Measurements from ENCODE around the gene DBT.
"Not testable (repeated sequence)": the region's sequence is repeated elsewhere in the genome, so short reads cannot be mapped to it uniquely, and the experiment has no call there.

The DBT gene

DNA sequence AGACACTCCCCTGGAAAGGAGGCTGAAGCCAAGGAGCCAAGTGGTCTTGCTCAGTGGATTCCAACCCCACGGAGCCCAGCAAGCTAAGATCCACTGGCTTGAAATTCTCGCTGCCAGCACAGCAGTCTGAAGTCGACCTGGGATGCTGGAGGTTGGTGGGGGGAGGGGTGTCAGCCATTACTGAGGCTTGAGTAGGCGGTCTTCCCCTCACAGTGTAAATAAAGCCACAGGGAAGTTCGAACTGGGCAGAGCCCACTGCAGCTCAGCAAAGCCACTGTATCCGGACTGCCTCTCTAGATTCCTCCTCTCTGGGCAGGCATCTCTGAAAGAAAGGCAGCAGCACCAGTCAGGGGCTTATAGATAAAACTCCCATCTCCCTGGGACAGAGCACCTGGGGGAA lies 49.6 kb downstream of the DBT start:
- not testable (repeated sequence) for H3K4me3 ChIP-seq (ENCODE audit: low read length); H3K27ac ChIP-seq (ENCODE audit: low read length); DNase-seq

DNA sequence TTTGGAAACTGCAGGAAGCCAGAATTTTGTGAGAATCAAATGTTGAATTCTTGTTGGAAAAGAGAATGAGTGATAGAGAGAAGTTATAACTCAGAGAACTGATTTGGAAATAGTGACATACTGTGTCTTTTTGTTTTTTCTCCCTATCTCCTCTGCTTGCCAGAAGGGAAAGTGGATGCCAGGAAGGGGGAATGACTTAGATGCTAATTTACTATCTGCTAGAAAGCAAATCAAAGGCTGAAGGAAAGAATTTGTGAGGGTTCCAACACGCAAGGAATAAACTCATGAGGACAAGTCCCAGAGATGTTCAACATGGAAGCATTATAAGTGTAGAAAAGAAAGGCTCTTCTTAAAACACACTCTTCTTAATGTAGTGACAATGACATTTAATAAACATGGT lies 51.0 kb downstream of the DBT start:
- Histone ChIP-seq H3K27ac (ENCODE audit: low read length) (no peak overlapping the region), H3K4me2 (ENCODE audit: low read depth, low read length) (no peak overlapping the region), H3K9me2 (replicated peaks; ENCODE audit: insufficient read depth, low read length) (no peaks in the 10 kb centered on the region), H3K27me3 (replicated peaks; ENCODE audit: insufficient read depth, low read length) (no peaks in the 10 kb centered on the region), H2AFZ (ENCODE audit: low read length) (no peak overlapping the region), H3K79me2 (ENCODE audit: low read length) (no peaks in the 10 kb centered on the region), H4K20me1 (ENCODE audit: insufficient read depth, low read length) (no peaks in the 10 kb centered on the region), H3K4me3 (ENCODE audit: low read length) (no peak overlapping the region), H3F3A (ENCODE audit: insufficient read depth, low read length) (no peaks in the 10 kb centered on the region), H3K4me1 (ENCODE audit: low read length) (no peaks in the 10 kb centered on the region), H3K36me3 (replicated peaks; ENCODE audit: insufficient read depth, low read length) (no peaks in the 10 kb centered on the region), H3K9ac (ENCODE audit: low read length) (no peak overlapping the region), H3K9me3 (replicated peaks; ENCODE audit: insufficient read depth, low read length) (no peaks in the 10 kb centered on the region)
- no peak for DNase-seq
- TF ChIP-seq, protein P1, sequence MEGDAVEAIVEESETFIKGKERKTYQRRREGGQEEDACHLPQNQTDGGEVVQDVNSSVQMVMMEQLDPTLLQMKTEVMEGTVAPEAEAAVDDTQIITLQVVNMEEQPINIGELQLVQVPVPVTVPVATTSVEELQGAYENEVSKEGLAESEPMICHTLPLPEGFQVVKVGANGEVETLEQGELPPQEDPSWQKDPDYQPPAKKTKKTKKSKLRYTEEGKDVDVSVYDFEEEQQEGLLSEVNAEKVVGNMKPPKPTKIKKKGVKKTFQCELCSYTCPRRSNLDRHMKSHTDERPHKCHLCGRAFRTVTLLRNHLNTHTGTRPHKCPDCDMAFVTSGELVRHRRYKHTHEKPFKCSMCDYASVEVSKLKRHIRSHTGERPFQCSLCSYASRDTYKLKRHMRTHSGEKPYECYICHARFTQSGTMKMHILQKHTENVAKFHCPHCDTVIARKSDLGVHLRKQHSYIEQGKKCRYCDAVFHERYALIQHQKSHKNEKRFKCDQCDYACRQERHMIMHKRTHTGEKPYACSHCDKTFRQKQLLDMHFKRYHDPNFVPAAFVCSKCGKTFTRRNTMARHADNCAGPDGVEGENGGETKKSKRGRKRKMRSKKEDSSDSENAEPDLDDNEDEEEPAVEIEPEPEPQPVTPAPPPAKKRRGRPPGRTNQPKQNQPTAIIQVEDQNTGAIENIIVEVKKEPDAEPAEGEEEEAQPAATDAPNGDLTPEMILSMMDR (IDR thresholded peaks at IDR 0.05; ENCODE audit: low read length), result no peak
- no peak for TF ChIP-seq EZH2phosphoT487 (IDR thresholded peaks at IDR 0.05; ENCODE audit: low read length)
- TF ChIP-seq EZH2 (optimal IDR thresholded peaks at IDR 0.05; ENCODE audit: low read depth, low read length), result no peak

More for the DNA sequence above, 49.6 kb downstream of the DBT start:
- not testable (repeated sequence) for H3K9me2 ChIP-seq (replicated peaks; ENCODE audit: insufficient read depth, low read length); H3K79me2 ChIP-seq (ENCODE audit: low read length); H3K4me2 ChIP-seq (ENCODE audit: low read depth, low read length); H3K4me1 ChIP-seq (ENCODE audit: low read length); H3K27me3 ChIP-seq (replicated peaks; ENCODE audit: insufficient read depth, low read length); H3K9ac ChIP-seq (ENCODE audit: low read length); H3K36me3 ChIP-seq (replicated peaks; ENCODE audit: insufficient read depth, low read length); H4K20me1 ChIP-seq (ENCODE audit: insufficient read depth, low read length); H3F3A ChIP-seq (ENCODE audit: insufficient read depth, low read length); H3K9me3 ChIP-seq (replicated peaks; ENCODE audit: insufficient read depth, low read length); H2AFZ ChIP-seq (ENCODE audit: low read length)

DNA sequence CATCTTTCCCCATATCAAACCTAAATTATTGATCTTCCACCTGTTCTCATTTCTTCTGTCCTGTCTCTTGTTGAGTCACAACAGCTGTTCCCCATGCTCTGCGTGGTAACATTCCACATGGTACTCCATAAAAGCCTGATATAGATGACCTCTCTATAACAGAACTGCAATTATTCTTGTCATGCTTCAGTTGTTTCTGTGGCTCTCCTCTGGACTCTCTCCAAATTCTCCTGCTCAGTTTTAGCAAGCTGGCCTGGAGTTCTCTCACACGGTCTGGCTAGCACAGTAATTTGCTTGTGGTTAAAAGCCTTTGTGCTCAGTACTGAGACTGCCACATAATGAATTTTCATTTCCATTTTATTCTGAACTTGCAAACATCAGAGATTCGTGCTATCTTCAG lies 61.0 kb downstream of the DBT start:
- no peaks in the 10 kb centered on the region for H4K20me1 ChIP-seq (ENCODE audit: insufficient read depth, low read length)
- H3F3A ChIP-seq (ENCODE audit: insufficient read depth, low read length), result no peaks in the 10 kb centered on the region
- TF ChIP-seq, protein P1 (IDR thresholded peaks at IDR 0.05; ENCODE audit: low read length), result no peak
- TF ChIP-seq EZH2 (optimal IDR thresholded peaks at IDR 0.05; ENCODE audit: low read depth, low read length) (no peak), EZH2phosphoT487 (IDR thresholded peaks at IDR 0.05; ENCODE audit: low read length) (no peak)
- H3K79me2 ChIP-seq (ENCODE audit: low read length), result no peaks in the 10 kb centered on the region
- peak; percentile 8 for DNase-seq
- no peak overlapping the region for H3K4me3 ChIP-seq (ENCODE audit: low read length)
- H3K27me3 ChIP-seq (replicated peaks; ENCODE audit: insufficient read depth, low read length), result no peaks in the 10 kb centered on the region
- H3K9ac ChIP-seq (ENCODE audit: low read length), result no peak overlapping the region
- H3K4me1 ChIP-seq (ENCODE audit: low read length), result no peaks in the 10 kb centered on the region
- no peaks in the 10 kb centered on the region for H3K36me3 ChIP-seq (replicated peaks; ENCODE audit: insufficient read depth, low read length)
- no peaks in the 10 kb centered on the region for H3K9me3 ChIP-seq (replicated peaks; ENCODE audit: insufficient read depth, low read length)
- no peak overlapping the region for H3K4me2 ChIP-seq (ENCODE audit: low read depth, low read length)
- H2AFZ ChIP-seq (ENCODE audit: low read length), result no peak overlapping the region
- no peaks in the 10 kb centered on the region for H3K9me2 ChIP-seq (replicated peaks; ENCODE audit: insufficient read depth, low read length)
- no peak overlapping the region for H3K27ac ChIP-seq (ENCODE audit: low read length)

DNA sequence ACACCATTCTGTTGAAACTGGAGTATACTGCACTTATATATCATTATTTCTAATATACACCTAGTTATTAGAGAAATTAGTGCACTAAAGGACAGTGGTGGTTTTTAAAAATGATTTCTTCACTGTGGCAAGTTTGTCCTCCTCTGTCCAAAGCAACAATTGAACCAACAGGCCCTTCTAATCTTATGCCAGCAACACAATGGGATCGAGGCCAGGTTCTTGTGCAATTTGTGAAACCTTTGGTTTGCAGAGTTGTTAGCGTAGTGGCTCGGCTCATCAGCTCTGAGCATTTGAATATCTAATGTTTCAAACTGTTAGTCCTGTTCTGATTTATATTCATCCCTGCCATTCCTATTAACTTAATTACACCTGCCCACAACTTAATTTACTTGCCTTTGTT lies 61.7 kb downstream of the DBT start:
- Histone ChIP-seq H3K4me2 (ENCODE audit: low read depth, low read length) (no peak overlapping the region), H3F3A (ENCODE audit: insufficient read depth, low read length) (no peaks in the 10 kb centered on the region), H3K9ac (ENCODE audit: low read length) (no peak overlapping the region), H4K20me1 (ENCODE audit: insufficient read depth, low read length) (no peaks in the 10 kb centered on the region), H3K4me1 (ENCODE audit: low read length) (no peaks in the 10 kb centered on the region), H3K9me3 (replicated peaks; ENCODE audit: insufficient read depth, low read length) (no peaks in the 10 kb centered on the region), H3K36me3 (replicated peaks; ENCODE audit: insufficient read depth, low read length) (no peaks in the 10 kb centered on the region), H2AFZ (ENCODE audit: low read length) (no peak overlapping the region), H3K27ac (ENCODE audit: low read length) (no peak overlapping the region), H3K27me3 (replicated peaks; ENCODE audit: insufficient read depth, low read length) (no peaks in the 10 kb centered on the region), H3K79me2 (ENCODE audit: low read length) (no peaks in the 10 kb centered on the region), H3K4me3 (ENCODE audit: low read length) (no peak overlapping the region), H3K9me2 (replicated peaks; ENCODE audit: insufficient read depth, low read length) (no peaks in the 10 kb centered on the region)
- TF ChIP-seq EZH2 (optimal IDR thresholded peaks at IDR 0.05; ENCODE audit: low read depth, low read length), result no peak
- TF ChIP-seq, protein P1 (IDR thresholded peaks at IDR 0.05; ENCODE audit: low read length), result no peak
- no peak for TF ChIP-seq EZH2phosphoT487 (IDR thresholded peaks at IDR 0.05; ENCODE audit: low read length)
- no peak for DNase-seq
